ENCODE data around the gene C10orf105. TPM values are rescaled to one million over a fixed set of nuclear protein-coding genes. Genes with fewer than 3 reads are reported as not detected.

C10orf105 gene
- total and polyA plus RNA-seq, 2 of the 8 experiments (the other 6 are each of a cell fraction or from before 2014, with no cell fraction given): 0.71 to 0.73 TPM

- TF ChIP-seq CHD7 (IDR thresholded peaks at IDR 0.05; ENCODE audit: insufficient replicate concordance, low read length) (no peak), POLR2A (IDR thresholded peaks at IDR 0.05; ENCODE audit: control extremely low read depth in 1 of 2, low read depth in 2 of 2, low read length in 2 of 2) (no peak), BACH1 (IDR thresholded peaks at IDR 0.05; ENCODE audit: low read length) (no peak), RXRA (IDR thresholded peaks at IDR 0.05; ENCODE audit: insufficient read depth, low read depth, low read length) (no peak), EZH2 (IDR thresholded peaks at IDR 0.05; ENCODE audit: low read depth, low read length, severe bottlenecking) (no peak), SP1 (IDR thresholded peaks at IDR 0.05; ENCODE audit: low read depth, low read length) (no peak), RFX5 (IDR thresholded peaks at IDR 0.05; ENCODE audit: borderline replicate concordance, low read depth, low read length) (no peak), SIX5 (IDR thresholded peaks at IDR 0.05; ENCODE audit: low read depth, low read length) (no peak), KDM1A (IDR thresholded peaks at IDR 0.05; ENCODE audit: borderline replicate concordance, low read length) (no peak), RBBP5 (IDR thresholded peaks at IDR 0.05; ENCODE audit: borderline replicate concordance, low read depth, low read length) (no peak), ASH2L (IDR thresholded peaks at IDR 0.05; ENCODE audit: low read length) (no peak)
Observed at GRCh38 chr10:71667387-71667752, 52.2 kb downstream of the C10orf105 start (continued).
